GM18873 (cell line): ENCODE measurements around the gene MRPL47.

Experiments
- ATAC-seq: cut with Tn5 transposase; IDR thresholded peaks from one replicate; pipeline ENCODE4 v1.9.1; 2021; ENCODE audit warnings: mild to moderate bottlenecking, moderate library complexity, moderate number of reproducible peaks; ENCODE audit not compliant: unreplicated experiment, low FRiP score

The MRPL47 gene

DNA sequence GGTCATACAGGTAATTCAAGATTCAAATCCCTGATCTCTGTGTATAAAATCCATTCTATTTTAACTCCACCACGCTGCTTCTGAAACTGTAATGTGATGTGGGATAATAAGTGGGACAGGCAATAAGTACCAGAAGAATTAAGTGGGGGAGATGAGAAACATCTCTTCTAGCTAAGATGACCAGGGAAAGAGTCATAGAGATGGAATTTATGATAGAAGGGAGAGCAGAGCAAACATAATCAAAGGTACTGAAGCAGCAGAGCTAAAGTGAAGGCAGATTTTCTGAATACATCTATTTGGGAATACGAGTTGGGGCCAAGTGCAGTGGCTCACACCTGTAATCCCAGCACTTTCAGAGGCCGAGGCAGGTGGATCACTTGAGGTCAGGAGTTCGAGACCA, 4.9 kb downstream of the MRPL47 start:
- no peak for ATAC-seq

DNA sequence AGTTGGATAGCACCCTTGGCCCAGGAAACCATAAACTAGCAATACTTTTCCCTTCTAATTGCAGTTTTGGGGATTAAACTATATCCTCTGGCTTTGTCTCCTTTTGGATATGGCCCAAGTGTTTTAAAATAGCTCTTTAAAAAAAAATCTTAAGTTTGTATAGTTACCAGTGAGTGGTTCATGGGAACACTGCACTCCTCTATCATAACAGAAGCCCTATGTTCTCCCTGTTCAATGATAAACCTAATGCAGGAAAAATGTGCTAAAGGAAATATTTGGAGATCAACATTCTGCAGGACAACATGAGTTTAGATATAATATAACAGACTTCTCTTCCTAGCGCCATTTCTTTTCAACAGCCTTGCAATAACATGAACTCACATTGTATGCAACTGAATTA, 13.1 kb downstream of the MRPL47 start:
- ATAC-seq, result no peak

DNA sequence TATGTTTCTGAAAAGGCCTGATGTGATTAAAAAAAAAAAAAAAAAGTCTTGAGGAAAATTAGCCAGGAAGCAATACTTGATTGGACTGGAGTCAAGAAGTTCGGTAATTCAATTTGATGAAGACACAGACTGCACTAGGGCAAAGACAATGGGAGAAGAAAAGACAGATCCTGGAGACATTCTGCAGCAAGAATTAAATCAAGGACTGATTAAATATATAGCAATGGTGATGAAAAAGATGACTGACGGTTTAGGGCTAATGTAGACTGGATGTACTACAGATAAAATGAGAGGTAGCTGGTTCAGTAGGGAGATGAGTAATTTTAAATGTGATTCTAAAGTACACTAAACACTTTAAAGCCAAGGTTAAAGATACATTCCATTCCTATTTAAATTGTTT, 13.8 kb downstream of the MRPL47 start:
- no peak for ATAC-seq

DNA sequence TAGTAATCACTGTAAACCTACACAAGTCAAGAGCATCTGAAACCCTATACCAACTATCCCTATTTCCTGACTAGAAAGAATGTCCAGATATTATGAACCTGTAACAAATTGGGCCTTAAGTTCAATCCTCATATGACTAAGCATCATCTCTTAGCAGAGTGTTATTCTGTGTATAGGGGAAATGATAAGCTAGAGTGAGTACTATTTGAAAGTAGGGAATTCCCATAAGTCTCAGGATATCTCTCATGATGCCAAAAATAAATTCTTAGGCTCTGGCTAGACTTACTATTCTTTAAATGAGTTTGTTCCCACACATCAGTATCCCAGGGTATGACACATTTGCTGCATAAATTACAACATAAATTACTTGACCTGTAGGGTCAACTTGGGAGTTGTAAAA, 15.3 kb downstream of the MRPL47 start:
- ATAC-seq, result peak; percentile 41

DNA sequence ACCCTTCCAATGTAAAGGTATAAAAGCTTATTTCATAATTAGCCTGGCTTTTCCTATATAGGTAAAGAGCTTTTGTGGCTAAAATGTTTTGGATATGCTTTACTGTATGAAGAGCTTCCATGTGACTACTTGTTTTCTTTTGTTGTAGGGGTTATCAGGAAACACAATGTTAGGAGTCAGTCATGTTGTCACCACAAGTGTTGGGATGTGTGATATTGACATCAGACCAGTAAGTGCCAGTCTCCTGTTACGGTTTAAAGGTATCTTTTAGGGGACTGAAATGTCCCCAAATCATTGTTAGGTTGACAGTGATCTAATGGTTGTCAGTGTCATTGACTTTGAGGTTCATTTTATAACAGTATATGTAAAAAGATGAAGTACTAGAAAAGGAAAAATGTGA, 23.4 kb downstream of the MRPL47 start:
- ATAC-seq, result no peak

DNA sequence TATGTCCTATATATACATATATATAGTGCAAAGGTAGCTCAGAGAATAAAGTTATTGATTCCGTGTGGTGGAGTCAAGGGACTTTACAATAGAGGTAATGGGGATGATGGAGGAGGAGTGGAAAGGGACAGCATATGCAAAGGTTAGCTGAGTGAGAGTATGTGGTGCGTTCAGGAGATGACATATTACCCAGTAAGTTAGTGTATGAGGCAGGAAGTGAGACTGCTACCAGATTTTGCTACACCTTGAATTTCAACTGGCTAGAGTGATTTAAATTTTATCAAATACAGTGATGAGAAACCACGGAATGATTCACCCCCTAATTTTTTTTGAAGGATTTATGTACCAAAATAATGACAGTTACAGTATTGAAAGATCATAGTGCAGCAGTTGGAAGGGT, 38.9 kb downstream of the MRPL47 start:
- ATAC-seq, result no peak

DNA sequence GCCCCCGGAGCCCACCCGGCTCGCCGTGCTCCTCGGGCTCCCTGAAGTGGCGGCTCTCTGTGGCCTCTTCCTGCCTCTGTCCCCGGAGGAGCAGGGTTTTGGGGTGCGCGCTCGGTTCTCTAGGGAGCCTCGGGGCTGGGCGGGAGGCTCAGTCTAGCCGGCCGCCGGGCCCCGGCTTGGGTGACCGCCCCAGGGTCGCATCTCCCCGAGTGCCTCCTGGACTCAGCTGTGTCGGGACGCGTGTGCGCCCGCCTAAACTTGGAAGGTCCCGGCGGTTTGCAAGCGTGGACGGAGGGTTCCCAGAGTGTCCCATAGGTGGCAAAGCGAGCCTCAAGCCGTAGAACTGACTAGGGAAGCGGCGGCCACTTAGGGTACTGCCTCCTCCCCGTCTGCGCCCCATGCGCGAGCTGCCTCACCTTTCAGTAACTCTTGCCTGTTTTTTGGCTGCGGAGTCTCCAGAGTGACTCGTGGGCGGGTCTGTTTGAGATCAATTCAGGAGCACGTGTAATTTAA, 41.1 kb downstream of the MRPL47 start:
- ATAC-seq, result peak; percentile 38

DNA sequence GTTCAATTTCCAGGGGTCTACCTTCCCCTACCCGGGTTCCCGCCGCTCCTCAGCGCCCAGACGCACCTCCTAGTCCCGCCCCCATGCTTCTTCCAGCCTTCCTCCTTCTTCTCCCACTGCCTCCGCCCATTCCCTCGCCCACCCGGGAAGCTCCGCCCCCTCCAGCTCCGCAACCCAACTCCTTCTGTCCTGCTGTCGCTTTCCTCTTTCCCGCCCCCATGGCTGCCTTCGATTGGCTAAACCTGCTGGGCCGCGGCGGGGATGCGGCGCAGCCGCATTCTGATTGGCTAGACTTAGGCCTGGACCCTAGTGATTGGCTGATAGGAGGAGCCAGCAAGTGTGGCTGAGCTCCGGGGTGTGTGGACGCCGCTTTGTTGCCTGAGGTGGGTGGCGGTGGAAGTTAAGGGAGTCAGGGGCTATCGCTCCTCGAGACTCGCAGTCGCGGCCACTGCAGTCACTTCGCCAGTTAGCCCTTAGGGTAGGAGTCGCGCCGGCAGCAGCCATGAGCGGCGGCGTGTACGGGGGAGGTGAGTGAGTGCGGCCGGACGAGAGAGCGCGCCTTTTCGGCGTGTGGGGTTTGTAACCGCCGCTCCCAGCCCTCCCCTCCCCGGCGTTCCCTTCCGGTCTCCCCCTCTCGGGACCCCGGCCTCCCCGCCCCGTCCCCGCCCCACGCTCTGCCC, 41.7 kb downstream of the MRPL47 start, which contains the start of gene ACTL6A:
TSS of gene ACTL6A (plus strand) at position 336 of the 680 bp plus-strand sequence. CDS start at position 503, 167 bp downstream.
- ATAC-seq, result peak; percentile 98

DNA sequence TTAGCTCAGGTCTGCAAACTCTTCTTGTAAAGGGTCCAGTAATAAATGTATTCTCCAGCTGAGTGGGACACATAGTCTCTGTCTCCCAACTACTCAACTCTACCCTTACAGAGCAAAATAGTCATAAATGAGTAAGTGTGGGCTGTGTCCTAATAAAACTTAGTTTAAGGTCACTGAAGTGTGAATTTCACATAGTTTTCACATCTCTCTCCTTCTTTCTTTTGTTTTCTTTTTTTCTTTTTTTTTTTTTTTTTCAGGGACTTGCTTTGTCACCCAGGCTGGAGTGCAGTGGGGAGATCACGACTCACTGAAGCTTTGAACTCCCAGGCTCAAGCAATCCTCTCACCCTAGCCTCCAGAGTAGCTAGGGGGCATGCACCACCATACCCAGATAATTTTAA, 43.6 kb downstream of the MRPL47 start:
- ATAC-seq, result no peak

DNA sequence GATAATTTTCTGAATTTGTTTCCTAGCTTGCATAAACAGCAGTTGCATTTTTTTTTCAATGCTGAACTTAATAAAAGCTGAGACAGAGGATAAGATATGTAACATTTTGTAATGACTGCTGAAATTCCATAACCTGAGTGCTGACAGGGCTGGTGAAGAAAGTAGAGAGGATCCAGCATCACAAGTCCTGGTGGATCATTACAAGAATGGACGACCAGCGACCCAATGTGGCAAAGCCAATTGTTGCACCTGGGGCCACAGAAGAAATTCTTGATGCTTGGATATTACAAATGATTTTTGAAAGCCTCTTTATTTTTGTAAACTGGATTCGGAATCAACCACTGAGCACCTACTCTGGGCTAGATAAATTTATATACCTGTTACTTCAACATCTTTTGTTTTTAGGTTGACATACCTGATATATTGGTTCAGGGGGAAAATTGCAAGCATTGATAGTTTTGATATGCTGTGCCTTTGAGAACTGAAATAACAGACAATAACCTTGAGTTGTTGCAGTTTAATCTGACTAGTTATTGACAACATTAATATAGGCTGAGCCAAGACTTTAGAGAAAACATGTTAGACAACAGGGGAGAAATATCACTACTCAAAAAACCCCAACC, 45.6 kb downstream of the MRPL47 start:
- no peak for ATAC-seq

DNA sequence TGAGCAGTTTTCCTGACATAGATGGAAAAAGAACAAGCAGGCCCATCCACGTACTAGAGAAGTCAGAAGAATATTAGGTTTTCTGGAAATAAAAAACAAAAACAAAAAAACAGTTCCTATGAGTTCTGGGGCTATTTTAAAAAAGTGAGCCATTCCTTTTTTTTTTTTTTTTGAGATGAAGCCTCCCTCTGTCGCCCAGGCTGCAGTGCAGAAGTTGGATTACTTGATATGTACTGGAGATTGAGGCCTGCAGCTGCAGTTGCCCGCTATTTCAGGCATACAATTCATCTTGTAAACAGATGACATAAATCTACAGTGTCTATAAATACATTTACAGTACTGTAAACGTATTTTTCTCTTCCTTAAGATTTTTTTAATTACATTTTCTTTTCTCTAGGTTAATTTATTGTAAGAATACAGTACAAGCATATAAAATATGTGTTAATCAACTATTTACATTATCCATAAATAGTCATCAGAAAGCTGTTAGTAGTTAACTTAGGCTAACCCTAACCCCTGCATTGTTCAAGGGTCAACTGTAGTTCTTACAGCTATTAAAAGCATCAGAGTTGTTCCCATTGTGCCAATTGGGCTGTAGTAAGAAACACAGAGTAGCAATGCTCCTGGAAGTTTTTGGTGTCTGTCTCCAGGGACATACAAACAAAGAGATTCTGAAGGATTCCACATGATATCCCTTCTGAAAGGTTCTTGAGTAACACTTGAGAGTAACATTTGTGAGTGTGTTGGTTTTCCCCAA, 52.9 kb downstream of the MRPL47 start:
- ATAC-seq, result no peak

DNA sequence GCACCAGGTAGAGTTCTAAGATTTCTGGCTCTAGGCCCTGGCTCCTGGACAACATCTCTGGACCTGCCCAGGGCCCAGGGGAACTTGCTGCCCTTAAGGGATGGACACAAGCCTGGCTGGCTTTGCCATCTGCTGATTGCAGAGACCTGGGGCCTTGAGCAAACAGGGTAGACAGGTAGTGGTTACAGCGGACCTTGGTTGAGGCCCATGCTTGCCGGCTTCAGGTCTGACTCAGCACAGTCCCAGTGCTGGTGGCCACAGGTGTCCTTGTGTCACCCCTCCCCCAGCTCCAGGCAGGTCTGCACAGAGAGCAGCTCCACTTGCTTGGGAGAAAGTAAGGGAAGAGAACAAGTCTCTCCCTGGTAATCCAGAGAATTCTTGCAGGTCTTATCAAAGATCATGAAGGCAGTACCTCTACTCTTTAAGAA, 57.6 kb downstream of the MRPL47 start:
- ATAC-seq, result no peak

DNA sequence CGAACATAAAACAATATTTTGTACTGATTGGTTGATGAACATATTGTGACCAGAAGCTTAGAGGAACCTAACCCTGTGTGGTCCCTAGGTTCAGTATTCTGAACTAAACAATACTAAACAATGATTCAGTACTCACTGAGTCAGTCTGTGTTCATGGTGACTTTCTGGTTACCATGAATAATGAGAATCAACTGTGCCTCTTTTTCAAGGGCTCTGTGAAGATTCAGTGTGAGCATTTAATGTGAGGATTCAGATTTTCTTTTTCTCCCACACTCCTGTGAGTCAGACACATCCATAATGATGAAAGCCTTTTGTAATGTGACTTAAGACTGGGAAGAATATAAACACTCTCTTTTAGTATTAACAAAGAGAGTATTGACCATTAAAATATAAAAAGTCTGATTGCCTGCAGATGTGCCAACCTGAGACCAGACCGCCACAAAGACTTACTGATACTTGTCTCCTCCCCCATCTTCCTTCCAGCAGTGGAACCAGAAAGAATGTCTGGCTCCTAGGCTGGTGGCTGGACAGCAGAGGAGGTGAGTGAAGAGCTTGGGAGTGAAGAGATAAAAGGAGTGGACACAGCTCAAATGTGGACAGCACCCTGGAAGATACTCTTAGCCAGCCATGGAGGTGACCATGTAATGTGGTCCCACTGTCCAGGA, 59.3 kb downstream of the MRPL47 start:
- no peak for ATAC-seq

DNA sequence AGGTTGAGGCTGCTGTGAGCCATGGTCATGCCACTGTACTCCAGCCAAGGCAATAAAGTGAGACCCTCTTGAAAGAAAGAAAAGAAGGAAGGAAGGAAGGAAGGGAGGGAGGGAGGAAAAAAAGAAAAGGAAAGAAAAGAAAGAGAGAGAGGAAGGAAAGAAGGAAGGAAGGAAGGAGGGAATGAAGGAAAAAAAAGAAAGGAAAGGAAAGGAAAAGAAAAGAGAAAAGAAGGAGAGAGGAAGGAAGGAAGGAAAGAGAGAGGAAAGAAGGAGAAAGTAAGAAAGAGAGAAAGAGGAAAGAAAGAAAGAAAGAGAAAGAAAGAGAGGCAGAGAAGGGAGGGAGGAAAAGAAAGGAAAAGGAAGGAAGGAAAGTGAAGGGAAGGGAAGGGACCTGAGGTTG, 62.1 kb downstream of the MRPL47 start:
- no peak for ATAC-seq

DNA sequence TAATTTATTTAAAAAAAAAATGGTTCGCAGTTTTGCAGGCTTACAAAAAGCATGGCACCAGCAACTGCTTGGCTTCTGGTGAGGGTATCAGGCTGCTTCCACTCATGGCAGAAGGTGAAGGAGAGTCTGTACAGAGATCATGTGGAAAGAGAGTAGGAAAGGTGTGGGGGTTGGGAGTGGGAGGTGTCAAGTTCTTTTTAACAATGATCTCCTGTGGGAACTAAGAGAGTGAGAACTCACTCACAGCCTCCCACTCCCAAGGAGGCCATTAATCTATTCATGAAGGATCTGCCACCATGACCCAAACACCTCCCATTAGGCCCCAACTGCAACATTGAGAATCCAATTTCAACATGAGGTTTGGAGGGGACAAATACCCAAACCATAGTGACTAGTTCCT, 62.8 kb downstream of the MRPL47 start:
- ATAC-seq, result no peak

DNA sequence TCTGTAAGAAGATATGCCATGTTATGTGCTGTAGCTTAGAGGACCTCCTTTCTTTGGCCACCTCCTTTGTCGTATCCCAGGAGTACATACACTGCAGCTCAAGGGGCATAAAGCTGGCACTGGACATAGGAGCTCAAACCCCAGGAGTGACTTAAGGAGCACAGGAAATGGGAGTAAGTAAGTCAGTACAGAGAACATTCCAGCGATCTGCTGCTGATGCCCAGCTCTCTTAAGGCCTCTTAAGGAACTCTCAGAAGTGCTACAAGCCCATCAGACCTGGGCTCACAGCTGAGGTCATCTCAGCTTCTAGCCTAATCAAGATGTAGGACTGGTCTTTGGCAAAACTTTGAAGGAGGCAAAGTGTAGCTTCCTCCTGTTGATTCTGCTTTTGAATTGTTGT, 63.3 kb downstream of the MRPL47 start:
- no peak for ATAC-seq
